Mesenchymal stem cell (in vitro differentiated cells and primary cell): Measurements from ENCODE around the gene SNW1.
"Not testable (repeated sequence)": the region's sequence is repeated elsewhere in the genome, so short reads cannot be mapped to it uniquely, and the experiment has no call there.

Experiments
- DNase-seq: peaks from one replicate; pipeline ENCODE4 v3.0.0-alpha.2; 2013
- H2AFZ ChIP-seq: one replicate; pipeline ENCODE4 v1.6.1; 2013; ENCODE audit warnings: low read depth, mild to moderate bottlenecking, control low read depth, inconsistent platforms, low read length, moderate library complexity
- H2AK5ac ChIP-seq: 2 replicates; pipeline ENCODE4 v1.6.1; 2013; ENCODE audit warnings: low read length, moderate library complexity, mild to moderate bottlenecking, inconsistent platforms; ENCODE audit not compliant: severe bottlenecking
- H2BK120ac ChIP-seq: one replicate; pipeline ENCODE4 v1.6.1; 2013; ENCODE audit warnings: low read depth, mild to moderate bottlenecking, inconsistent platforms, low read length, moderate library complexity
- H2BK12ac ChIP-seq, 2 experiments: one replicate each; pipeline ENCODE4 v1.6.1; 2013; ENCODE audit warnings: inconsistent platforms in 2 of 2, low read length in 2 of 2, mild to moderate bottlenecking in 2 of 2, moderate library complexity in 2 of 2, control low read depth in 1 of 2
- H2BK15ac ChIP-seq: one replicate; pipeline ENCODE4 v1.6.1; 2013; ENCODE audit warnings: mild to moderate bottlenecking, low read depth, inconsistent platforms; ENCODE audit not compliant: poor library complexity, severe bottlenecking
- H2BK5ac ChIP-seq: 2 replicates; pipeline ENCODE4 v1.6.1; 2013; ENCODE audit warnings: low read depth, mild to moderate bottlenecking, low read length, control low read depth, inconsistent platforms; ENCODE audit not compliant: poor library complexity, severe bottlenecking
- H3K14ac ChIP-seq, 2 experiments: one replicate each; pipeline ENCODE4 v1.6.1; 2013; ENCODE audit warnings: inconsistent platforms in 2 of 2, low read length in 2 of 2, control low read depth in 1 of 2, mild to moderate bottlenecking in 1 of 2, moderate library complexity in 1 of 2
- H3K18ac ChIP-seq, 2 experiments: one replicate each; pipeline ENCODE4 v1.6.1; 2013; ENCODE audit warnings: inconsistent platforms in 2 of 2, low read length in 2 of 2, control low read depth in 1 of 2, low read depth in 1 of 2, mild to moderate bottlenecking in 1 of 2
- H3K23ac ChIP-seq, 2 experiments: one replicate each; pipeline ENCODE4 v1.6.1; 2013; ENCODE audit warnings: inconsistent platforms in 2 of 2, low read length in 2 of 2, mild to moderate bottlenecking in 2 of 2, moderate library complexity in 2 of 2, control low read depth in 1 of 2
- H3K27ac ChIP-seq: 2 replicates; pipeline ENCODE4 v1.5.1; 2013; ENCODE audit warnings: mild to moderate bottlenecking, moderate library complexity, low read length, control low read depth, inconsistent platforms; ENCODE audit not compliant: poor library complexity, severe bottlenecking
- H3K27me3 ChIP-seq, 2 experiments: 2 replicates each; pipeline versions ENCODE4 v1.6.1 to v1.7.0; 2013; ENCODE audit warnings: low read length in 2 of 2, mild to moderate bottlenecking in 2 of 2, moderate library complexity in 2 of 2, control low read depth in 1 of 2, inconsistent platforms in 1 of 2; ENCODE audit not compliant: control insufficient read depth in 1 of 2, insufficient read depth in 1 of 2
- H3K36me3 ChIP-seq, 2 experiments: 2 replicates each; pipeline versions ENCODE4 v1.6.1 to v1.7.0; 2013; ENCODE audit warnings: low read length in 2 of 2, control low read depth in 1 of 2, inconsistent platforms in 1 of 2, low read depth in 1 of 2, mild to moderate bottlenecking in 1 of 2; ENCODE audit not compliant: insufficient read depth in 2 of 2, control insufficient read depth in 1 of 2
- H3K4ac ChIP-seq, 2 experiments: one replicate each; pipeline ENCODE4 v1.6.1; 2013; ENCODE audit warnings: inconsistent platforms in 2 of 2, low read length in 2 of 2, mild to moderate bottlenecking in 2 of 2, moderate library complexity in 2 of 2, control low read depth in 1 of 2, low read depth in 1 of 2
- H3K4me1 ChIP-seq: 2 replicates; pipeline ENCODE4 v1.6.1; 2013; ENCODE audit warnings: low read depth, low read length, control low read depth; ENCODE audit not compliant: control insufficient read depth, insufficient read depth
- H3K4me2 ChIP-seq: 2 replicates; pipeline ENCODE4 v1.6.1; 2013; ENCODE audit warnings: low read length, mild to moderate bottlenecking, inconsistent platforms; ENCODE audit not compliant: poor library complexity, severe bottlenecking
- H3K4me3 ChIP-seq, 2 experiments: 2 replicates each; pipeline versions ENCODE4 v1.5.1 to v1.7.0; 2013; ENCODE audit warnings: low read length in 2 of 2, mild to moderate bottlenecking in 2 of 2, control low read depth in 1 of 2, low read depth in 1 of 2; ENCODE audit not compliant: insufficient read depth in 1 of 2
- H3K79me1 ChIP-seq: replicated peaks from 2 replicates; pipeline ENCODE4 v1.6.1; 2013; ENCODE audit warnings: mild to moderate bottlenecking, control low read depth, low read length, inconsistent platforms; ENCODE audit not compliant: poor library complexity, severe bottlenecking
- H3K9ac ChIP-seq: 2 replicates; pipeline ENCODE4 v1.7.0; 2013; ENCODE audit warnings: mild to moderate bottlenecking, low read length, moderate library complexity
- H3K9me3 ChIP-seq: 2 replicates; pipeline ENCODE4 v1.7.0; 2013; ENCODE audit warnings: mild to moderate bottlenecking, low read length; ENCODE audit not compliant: control insufficient read depth
- H4K8ac ChIP-seq: one replicate; pipeline ENCODE4 v1.6.1; 2013; ENCODE audit warnings: inconsistent platforms, mild to moderate bottlenecking, low read length, moderate library complexity
- H4K91ac ChIP-seq: one replicate; pipeline ENCODE4 v1.6.1; 2013; ENCODE audit warnings: mild to moderate bottlenecking, low read length, inconsistent platforms
- WGBS: methylation state at CpG from one replicate; pipeline ENCODE4 v1.1.7; 2013; ENCODE audit warnings: mixed read lengths; 5-methylcytosine and 5-hydroxymethylcytosine counted together

The SNW1 gene

DNA sequence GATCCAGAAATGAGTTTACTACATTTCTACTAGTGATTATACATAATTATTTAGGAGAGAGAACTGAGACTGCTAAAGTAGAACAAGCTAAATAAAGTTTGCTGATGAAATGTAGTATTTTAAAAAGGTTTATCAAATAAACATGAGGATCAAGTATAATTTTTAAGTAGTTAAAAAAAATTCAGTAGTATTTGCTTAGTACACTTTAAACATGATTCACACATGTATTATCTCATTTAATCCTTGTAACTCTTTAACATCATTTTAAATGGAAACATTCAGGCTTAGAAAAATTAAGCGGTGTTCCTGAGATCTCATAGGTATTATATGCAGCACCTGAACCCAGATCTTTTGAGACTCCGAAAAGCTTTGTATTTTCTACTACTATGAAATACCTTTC lies 8.7 kb downstream of the SNW1 start:
- Histone ChIP-seq H3K4me3 (no peak overlapping the region), H3K4me1 (no peaks in the 10 kb centered on the region), H3K4ac (no peak overlapping the region), H3K18ac (no peak overlapping the region), H2AFZ (no peak overlapping the region), H3K27me3 (no peaks in the 10 kb centered on the region), H2BK12ac (no peak overlapping the region), H2BK15ac (no peak overlapping the region), H3K9me3 (no peaks in the 10 kb centered on the region), H3K23ac (no peak overlapping the region), H2BK120ac (no peak overlapping the region), H3K27ac (no peak overlapping the region), H3K36me3 (peaks cover 29 to 68% of the 10 kb centered on the region in 2 experiments), H3K79me1 (peaks cover 16% of the 10 kb centered on the region), H2AK5ac (no peak overlapping the region), H4K91ac (no peak overlapping the region), H4K8ac (no peak overlapping the region), H3K4me2 (no peak overlapping the region), H3K9ac (no peak overlapping the region), H3K14ac (no peak overlapping the region), H2BK5ac (no peak overlapping the region)
- WGBS, result 100% methylated on average over 1 of the region's 2 CpGs
- no peak for DNase-seq

DNA sequence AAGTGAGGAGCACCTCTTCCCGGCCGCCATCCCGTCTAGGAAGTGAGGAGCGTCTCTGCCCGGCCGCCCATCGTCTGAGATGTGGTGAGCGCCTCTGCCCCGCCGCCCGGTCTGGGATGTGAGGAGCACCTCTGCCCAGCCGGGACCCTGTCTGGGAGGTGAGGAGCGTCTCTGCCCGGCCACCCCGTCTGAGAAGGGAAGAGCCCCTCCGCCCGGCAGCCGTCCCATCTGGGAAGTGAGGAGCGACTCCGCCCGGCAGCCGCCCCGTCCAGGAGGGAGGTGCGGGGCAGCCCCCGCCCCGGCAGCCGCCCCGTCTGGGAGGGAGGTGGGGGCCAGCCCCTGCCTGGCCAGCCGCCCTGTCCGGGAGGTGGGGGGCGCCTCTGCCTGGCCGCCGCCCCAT lies 13.5 kb downstream of the SNW1 start:
- not testable (repeated sequence) for H3K4ac ChIP-seq, H3K9ac ChIP-seq, H3K4me2 ChIP-seq, H3K4me3 ChIP-seq, H2BK15ac ChIP-seq, H3K23ac ChIP-seq, H3K27ac ChIP-seq, H3K18ac ChIP-seq, H3K9me3 ChIP-seq, H2AFZ ChIP-seq, H4K8ac ChIP-seq, DNase-seq, H2BK120ac ChIP-seq, H3K14ac ChIP-seq, H3K4me1 ChIP-seq, H3K27me3 ChIP-seq, H2AK5ac ChIP-seq, H2BK5ac ChIP-seq, H2BK12ac ChIP-seq, H4K91ac ChIP-seq
- peaks cover 21 to 63% of the 10 kb centered on the region in 2 experiments for H3K36me3 ChIP-seq
- peaks cover 21% of the 10 kb centered on the region for H3K79me1 ChIP-seq
- 95% methylated on average over 28 of the region's 33 CpGs for WGBS

DNA sequence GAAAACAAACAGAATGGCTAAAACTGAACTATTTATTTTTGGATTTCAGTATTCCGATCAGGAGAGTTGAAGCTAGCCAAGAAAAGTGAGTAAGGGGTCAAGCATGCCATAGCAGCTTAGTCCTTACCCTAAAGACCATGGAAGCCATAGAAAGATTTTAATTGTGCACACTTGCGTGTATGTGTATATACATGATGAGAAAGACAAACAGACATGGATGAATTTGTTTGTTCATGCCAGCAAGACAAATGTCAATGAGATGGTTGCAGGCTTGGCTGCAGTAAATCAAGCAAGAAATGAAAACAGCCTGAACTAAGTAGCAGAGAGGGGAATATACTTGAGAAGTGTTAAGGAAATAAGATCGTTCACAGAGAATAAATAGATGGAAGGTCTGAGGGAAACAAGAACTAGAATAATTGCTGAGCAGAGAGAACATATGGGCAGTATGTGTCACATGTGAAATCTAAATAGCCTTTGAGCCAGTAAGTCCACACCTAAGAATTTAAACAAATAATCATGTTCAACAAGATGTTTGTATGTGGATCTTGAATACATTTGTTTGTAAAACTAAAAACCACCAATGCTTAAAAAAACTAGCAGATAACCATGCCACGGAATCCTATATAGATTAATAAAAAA lies 14.8 kb downstream of the SNW1 start:
- Histone ChIP-seq H3K18ac (no peak overlapping the region), H3K4ac (no peak overlapping the region)

DNA sequence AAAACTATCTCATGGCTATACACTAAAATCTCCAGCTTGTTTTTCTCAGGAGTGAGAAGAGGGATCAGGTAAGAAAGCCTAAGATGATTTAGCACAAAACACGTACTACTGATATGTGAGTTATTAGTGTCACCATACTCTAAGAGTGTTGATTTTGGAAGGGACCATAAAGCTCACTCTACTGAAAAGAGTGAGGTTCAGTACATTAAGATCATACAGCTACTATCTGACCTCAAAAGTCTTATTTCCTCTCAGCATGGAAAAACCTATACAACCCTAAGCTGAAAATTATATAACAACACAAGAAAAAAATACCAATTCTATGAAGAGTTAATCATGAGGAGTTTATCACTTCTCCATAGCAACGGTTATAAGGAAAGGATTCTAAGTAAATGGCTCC lies 19.5 kb downstream of the SNW1 start:
- Histone ChIP-seq H2AFZ (no peak overlapping the region), H3K4me1 (no peaks in the 10 kb centered on the region), H4K91ac (no peak overlapping the region), H3K9me3 (no peaks in the 10 kb centered on the region), H3K27ac (no peak overlapping the region), H3K36me3 (peaks cover 17 to 72% of the 10 kb centered on the region in 2 experiments), H2AK5ac (no peak overlapping the region), H3K4me2 (no peak overlapping the region), H3K9ac (no peak overlapping the region), H3K14ac (no peak overlapping the region), H3K4me3 (no peak overlapping the region), H2BK120ac (no peak overlapping the region), H2BK15ac (no peak overlapping the region), H3K79me1 (peaks cover 17% of the 10 kb centered on the region), H4K8ac (no peak overlapping the region), H3K23ac (no peak overlapping the region), H3K18ac (no peak overlapping the region), H3K4ac (no peak overlapping the region), H2BK5ac (no peak overlapping the region), H2BK12ac (no peak overlapping the region), H3K27me3 (no peaks in the 10 kb centered on the region)
- no peak for DNase-seq
- no CpG with 5 or more reads among the region's 2 CpGs for WGBS

More for the DNA sequence above, 14.8 kb downstream of the SNW1 start:
- no peak overlapping the region for H2BK12ac ChIP-seq
- no peaks in the 10 kb centered on the region for H3K9me3 ChIP-seq
- no peak overlapping the region for H3K9ac ChIP-seq
- no peaks in the 10 kb centered on the region for H3K4me1 ChIP-seq
- no peak overlapping the region for H3K23ac ChIP-seq
- H3K27ac ChIP-seq, result no peak overlapping the region
- H2BK5ac ChIP-seq, result no peak overlapping the region
- H3K4me3 ChIP-seq, result no peak overlapping the region
- no peaks in the 10 kb centered on the region for H3K27me3 ChIP-seq
- no peak overlapping the region for H2AFZ ChIP-seq
- no peak overlapping the region for H4K8ac ChIP-seq
- no peak overlapping the region for H3K4me2 ChIP-seq
- H3K14ac ChIP-seq, result no peak overlapping the region
- H2BK120ac ChIP-seq, result no peak overlapping the region
- H2BK15ac ChIP-seq, result no peak overlapping the region
- H3K36me3 ChIP-seq, result peaks cover 21 to 60% of the 10 kb centered on the region in 2 experiments
- 79% methylated on average over 3 of the region's 4 CpGs for WGBS
- no peak overlapping the region for H2AK5ac ChIP-seq
- H3K79me1 ChIP-seq, result peaks cover 21% of the 10 kb centered on the region
- no peak overlapping the region for H4K91ac ChIP-seq
- no peak for DNase-seq
